GM15510 (cell line): ENCODE measurements around the gene STK4.

ENCODE experiments used
- POLR2A ChIP-seq: IDR thresholded peaks from 3 replicates; pipeline ENCODE4 v1.6.1; 2011; ENCODE audit warnings: borderline replicate concordance; ENCODE audit not compliant: insufficient read length; ENCODE audit errors: extremely low read depth

Gene STK4

GRCh38 chr20:45088247-45088646, 121.9 kb downstream of the STK4 start:
- no peak for TF ChIP-seq POLR2A

- no peak for TF ChIP-seq POLR2A
Measured at GRCh38 chr20:45090481-45090880, 124.2 kb downstream of the STK4 start.

GRCh38 chr20:45091366-45091765, 125.1 kb downstream of the STK4 start:
- no peak for TF ChIP-seq POLR2A

GRCh38 chr20:45092898-45093297, 126.6 kb downstream of the STK4 start:
- TF ChIP-seq POLR2A: no peak

GRCh38 chr20:45094201-45094600, 127.9 kb downstream of the STK4 start:
- TF ChIP-seq POLR2A: no peak

GRCh38 chr20:45094864-45095574, 128.7 kb downstream of the STK4 start:
- no peak for TF ChIP-seq POLR2A

- no peak for TF ChIP-seq POLR2A
Measured at GRCh38 chr20:45095805-45096238, 129.5 kb downstream of the STK4 start.

- no peak for TF ChIP-seq POLR2A
Measured at GRCh38 chr20:45096781-45097180, 130.5 kb downstream of the STK4 start.

- TF ChIP-seq POLR2A: no peak
Measured at GRCh38 chr20:45097485-45098102, 131.3 kb downstream of the STK4 start.

- no peak for TF ChIP-seq POLR2A
Measured at GRCh38 chr20:45098103-45098773, 131.9 kb downstream of the STK4 start.

- TF ChIP-seq POLR2A: no peak
Measured at GRCh38 chr20:45100563-45101245, 134.4 kb downstream of the STK4 start, which contains the start of gene KCNS1. KCNS1 (minus strand) TSS chr20:45101127; CDS start chr20:45099236, 1,891 bp downstream.

GRCh38 chr20:45101333-45101850, 135.1 kb downstream of the STK4 start:
- TF ChIP-seq POLR2A: no peak

- TF ChIP-seq POLR2A: no peak
Measured at GRCh38 chr20:45103072-45103471, 136.8 kb downstream of the STK4 start.

- no peak for TF ChIP-seq POLR2A
Measured at GRCh38 chr20:45104786-45105185, 138.5 kb downstream of the STK4 start.

GRCh38 chr20:45105317-45105716, 139.0 kb downstream of the STK4 start:
- no peak for TF ChIP-seq POLR2A
